Esophagus muscularis mucosa (tissue), 4 donors: ENCODE results near the gene MAP3K6.

Experiments used
- EP300 ChIP-seq: sonication (generic); formaldehyde crosslinking; IDR thresholded peaks from one replicate; pipeline ENCODE4 v1.6.1; 2017; ENCODE audit warnings: antibody characterized with exemption
- POLR2A ChIP-seq: fragments of 450-650 bp; IDR thresholded peaks from one replicate; pipeline ENCODE4 v1.6.1; 2017; ENCODE audit warnings: antibody characterized with exemption, moderate library complexity, mild to moderate bottlenecking, low read depth
- POLR2AphosphoS5 ChIP-seq, 2 donors: sonication (generic); formaldehyde crosslinking; IDR thresholded peaks; one replicate each; pipeline ENCODE4 v1.6.1; 2017; ENCODE audit warnings: antibody characterized with exemption in 2 of 2
- TF ChIP-seq, protein P1 (sequence below), 3 experiments: fragments of 200-600 bp in 2 of 3; fragments of 450-650 bp in 1 of 3; sonication (generic) in 2 of 3; IDR thresholded peaks; one replicate each; pipeline ENCODE4 v1.5.1; 2017 to 2019; ENCODE audit warnings: antibody characterized with exemption in 3 of 3, mild to moderate bottlenecking in 2 of 3, moderate library complexity in 1 of 3

DNA sequence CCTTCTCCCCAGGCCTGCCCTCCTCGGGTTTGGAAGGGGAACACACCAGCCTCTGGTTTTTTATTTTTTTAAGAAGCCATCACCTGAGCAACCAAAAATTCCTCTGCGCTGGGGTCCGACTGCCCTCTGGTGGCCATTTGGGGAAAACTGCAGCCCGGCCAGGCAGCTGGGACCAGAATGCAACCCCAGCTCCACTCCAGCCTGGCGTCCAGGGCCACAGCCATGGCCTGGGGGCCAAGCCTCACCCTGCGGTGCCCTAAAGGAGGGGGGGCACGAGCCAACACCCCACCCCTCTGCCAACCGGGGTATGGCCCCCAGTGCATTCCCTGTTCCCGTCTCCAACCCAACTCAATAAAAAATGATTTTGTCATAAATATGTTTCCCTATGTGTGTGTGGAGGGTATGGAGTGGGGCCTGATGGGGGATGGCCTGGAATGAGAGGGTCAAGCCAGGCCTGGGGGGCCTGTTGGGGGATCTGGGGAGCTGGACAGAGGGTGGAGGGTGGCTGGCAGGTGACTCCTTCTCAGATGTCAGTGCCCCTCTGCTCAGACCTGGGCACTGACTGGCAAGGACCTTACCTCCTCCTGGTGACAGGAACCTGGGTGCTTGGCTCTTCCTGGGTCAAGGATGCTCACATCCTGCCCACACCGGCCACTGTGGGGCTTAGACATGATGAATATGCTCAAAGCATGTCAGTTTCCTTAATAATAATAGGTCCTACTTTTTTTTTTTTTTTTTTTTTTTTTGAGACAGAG is 28.9 kb upstream of the MAP3K6 start:
- TF ChIP-seq POLR2A, result no peak
- TF ChIP-seq, protein P1, sequence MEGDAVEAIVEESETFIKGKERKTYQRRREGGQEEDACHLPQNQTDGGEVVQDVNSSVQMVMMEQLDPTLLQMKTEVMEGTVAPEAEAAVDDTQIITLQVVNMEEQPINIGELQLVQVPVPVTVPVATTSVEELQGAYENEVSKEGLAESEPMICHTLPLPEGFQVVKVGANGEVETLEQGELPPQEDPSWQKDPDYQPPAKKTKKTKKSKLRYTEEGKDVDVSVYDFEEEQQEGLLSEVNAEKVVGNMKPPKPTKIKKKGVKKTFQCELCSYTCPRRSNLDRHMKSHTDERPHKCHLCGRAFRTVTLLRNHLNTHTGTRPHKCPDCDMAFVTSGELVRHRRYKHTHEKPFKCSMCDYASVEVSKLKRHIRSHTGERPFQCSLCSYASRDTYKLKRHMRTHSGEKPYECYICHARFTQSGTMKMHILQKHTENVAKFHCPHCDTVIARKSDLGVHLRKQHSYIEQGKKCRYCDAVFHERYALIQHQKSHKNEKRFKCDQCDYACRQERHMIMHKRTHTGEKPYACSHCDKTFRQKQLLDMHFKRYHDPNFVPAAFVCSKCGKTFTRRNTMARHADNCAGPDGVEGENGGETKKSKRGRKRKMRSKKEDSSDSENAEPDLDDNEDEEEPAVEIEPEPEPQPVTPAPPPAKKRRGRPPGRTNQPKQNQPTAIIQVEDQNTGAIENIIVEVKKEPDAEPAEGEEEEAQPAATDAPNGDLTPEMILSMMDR (IDR thresholded peaks at IDR 0.05), result peak; percentile 96 to 98 (median 97)
- TF ChIP-seq POLR2AphosphoS5 (IDR thresholded peaks at IDR 0.05), result peak in 1 of 2 donors; percentile 11
- no peak for TF ChIP-seq EP300
